ENCODE data around the gene PHETA2. TPM values are rescaled to one million over a fixed set of nuclear protein-coding genes. Genes with fewer than 3 reads are reported as not detected.

PHETA2 gene
- total and polyA plus RNA-seq, 8 donors: 11.2 to 20.4 (median 16.5) TPM

DNA sequence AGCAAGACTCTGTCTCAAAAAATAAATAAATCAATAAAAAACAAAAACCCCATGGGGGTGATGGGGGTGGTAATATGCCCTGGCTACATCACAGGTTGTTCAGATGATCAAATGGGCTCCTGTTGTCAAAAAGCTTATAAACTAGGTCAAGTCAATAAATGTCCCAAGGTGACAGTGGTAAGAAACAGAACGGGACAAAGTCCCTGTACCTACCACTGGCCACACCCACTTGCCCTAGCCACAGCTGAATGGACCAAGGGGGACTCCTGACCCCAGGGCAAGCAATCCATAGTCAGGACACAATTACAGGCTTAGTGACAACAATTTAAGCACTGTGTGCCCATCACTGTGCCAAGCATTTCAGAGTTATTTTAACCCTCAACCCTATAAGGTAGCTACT is 9.4 kb upstream of the PHETA2 start:
- intact Hi-C loops (cut with DNase I): no loop called here
- no peaks in the 10 kb centered on the region for H3K9me3 ChIP-seq
- H3K27ac ChIP-seq: no peak overlapping the region
- no peak for DNase-seq
- no peaks in the 10 kb centered on the region for H3K27me3 ChIP-seq
- H3K4me3 ChIP-seq: no peak overlapping the region
- H3K4me1 ChIP-seq: peaks cover 2 to 11% of the 10 kb centered on the region in 2 donors
- peaks cover 0 to 86% of the 10 kb centered on the region in 2 donors for H3K36me3 ChIP-seq
- ATAC-seq: no peak
- TF ChIP-seq, protein P1, sequence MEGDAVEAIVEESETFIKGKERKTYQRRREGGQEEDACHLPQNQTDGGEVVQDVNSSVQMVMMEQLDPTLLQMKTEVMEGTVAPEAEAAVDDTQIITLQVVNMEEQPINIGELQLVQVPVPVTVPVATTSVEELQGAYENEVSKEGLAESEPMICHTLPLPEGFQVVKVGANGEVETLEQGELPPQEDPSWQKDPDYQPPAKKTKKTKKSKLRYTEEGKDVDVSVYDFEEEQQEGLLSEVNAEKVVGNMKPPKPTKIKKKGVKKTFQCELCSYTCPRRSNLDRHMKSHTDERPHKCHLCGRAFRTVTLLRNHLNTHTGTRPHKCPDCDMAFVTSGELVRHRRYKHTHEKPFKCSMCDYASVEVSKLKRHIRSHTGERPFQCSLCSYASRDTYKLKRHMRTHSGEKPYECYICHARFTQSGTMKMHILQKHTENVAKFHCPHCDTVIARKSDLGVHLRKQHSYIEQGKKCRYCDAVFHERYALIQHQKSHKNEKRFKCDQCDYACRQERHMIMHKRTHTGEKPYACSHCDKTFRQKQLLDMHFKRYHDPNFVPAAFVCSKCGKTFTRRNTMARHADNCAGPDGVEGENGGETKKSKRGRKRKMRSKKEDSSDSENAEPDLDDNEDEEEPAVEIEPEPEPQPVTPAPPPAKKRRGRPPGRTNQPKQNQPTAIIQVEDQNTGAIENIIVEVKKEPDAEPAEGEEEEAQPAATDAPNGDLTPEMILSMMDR (IDR thresholded peaks at IDR 0.05): no peak

DNA sequence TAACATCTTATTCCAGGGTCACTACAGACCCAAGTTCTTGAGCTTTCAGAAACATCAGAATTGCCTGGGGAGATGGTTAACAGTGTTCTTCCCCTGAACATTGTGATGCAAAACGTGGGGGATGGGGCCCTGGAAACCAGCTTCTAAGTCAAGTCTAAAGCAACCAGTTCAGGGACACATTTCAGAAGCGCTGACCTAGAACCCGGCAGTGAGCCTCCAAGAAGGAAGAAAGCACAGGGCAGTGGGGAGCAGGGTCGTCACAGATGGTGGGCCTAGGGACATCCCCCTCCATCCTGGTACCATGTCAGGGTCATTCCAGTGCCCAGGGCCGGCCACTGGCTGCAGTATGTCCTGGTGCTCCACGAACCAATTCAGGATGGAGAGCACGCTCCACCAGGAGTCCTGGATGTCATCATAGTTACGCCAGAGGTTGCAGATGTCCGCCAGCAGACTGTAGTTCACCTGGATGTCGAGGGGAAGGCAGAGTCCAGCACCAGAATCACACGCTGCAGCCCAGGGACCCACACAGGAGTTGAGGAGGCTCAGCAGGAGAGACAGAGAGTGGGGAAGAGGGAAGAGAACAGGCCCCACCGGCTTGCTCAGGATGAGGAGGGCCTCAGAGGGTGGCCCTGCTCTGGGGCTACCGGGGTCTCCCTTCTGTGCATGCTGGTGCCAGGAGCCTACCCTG is 8.5 kb upstream of the PHETA2 start:
- intact Hi-C loops (cut with DNase I): no loop called here
- Histone ChIP-seq H3K4me3 (no peak overlapping the region), H3K27ac (no peak overlapping the region), H3K4me1 (peaks cover 6 to 17% of the 10 kb centered on the region in 2 donors), H3K27me3 (no peaks in the 10 kb centered on the region), H3K9me3 (no peaks in the 10 kb centered on the region), H3K36me3 (peaks cover 0 to 76% of the 10 kb centered on the region in 2 donors)
- TF ChIP-seq, protein P1 (IDR thresholded peaks at IDR 0.05): no peak
- DNase-seq (peak in 1 of 4 donors; percentile 33), ATAC-seq (no peak)

DNA sequence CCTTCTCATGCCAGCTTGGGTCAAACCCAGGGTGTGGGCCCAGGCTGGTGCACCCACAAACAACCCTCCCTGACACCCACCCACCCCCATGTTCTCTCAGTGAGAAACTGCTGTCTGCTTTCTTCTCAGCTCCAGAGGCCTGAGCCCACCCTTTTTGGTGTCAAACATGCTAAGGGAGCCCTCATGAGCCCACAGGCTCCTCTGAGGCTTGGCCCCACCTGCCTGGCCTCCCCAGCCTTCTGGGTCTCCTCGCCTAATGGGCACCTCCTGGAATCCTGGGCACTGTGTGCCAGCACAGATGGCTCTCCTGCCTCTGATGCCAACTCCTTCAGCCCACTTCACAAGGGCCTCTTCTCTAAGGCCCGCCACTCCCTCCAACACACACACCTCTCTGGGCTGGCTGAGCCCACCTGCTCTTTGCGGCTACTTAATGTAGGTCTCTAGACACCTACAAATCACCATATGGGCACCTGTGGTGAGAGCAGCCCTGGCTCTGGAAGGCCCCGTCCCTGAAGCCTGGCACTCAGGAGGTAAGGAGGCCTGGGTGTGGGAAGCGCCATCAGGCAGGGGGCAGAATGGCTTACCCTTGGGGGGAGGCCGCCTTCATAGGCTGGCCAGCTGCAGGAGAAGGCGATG is 7.8 kb upstream of the PHETA2 start:
- H3K9me3 ChIP-seq: no peaks in the 10 kb centered on the region
- H3K27ac ChIP-seq: no peak overlapping the region
- ATAC-seq (no peak), DNase-seq (peak in 1 of 4 donors; percentile 45)
- H3K36me3 ChIP-seq: peaks cover 0 to 70% of the 10 kb centered on the region in 2 donors
- H3K4me3 ChIP-seq: no peak overlapping the region
- no peaks in the 10 kb centered on the region for H3K27me3 ChIP-seq
- H3K4me1 ChIP-seq: peaks cover 9 to 22% of the 10 kb centered on the region in 2 donors
- TF ChIP-seq, protein P1 (IDR thresholded peaks at IDR 0.05): no peak
- intact Hi-C loops (cut with DNase I): no loop called here

DNA sequence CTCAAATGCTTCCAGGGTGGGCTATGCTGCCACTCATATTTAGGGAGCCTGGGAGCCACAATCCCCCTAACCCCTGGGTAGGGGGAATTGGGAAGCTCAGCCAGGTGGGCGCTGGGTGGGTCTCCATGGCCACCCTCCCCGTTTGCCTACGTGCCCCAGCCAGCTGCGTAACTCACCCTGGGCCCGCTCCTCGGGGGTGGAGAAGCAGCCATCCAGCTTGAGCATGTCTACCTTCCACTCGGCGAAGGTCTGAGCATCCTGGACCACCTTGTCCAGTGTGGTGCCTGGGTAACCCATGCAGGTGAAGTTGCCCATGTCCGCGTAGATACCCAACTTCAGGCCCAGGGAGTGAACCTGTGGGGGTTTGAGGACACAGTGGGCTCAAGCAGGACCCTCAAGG is 7.1 kb upstream of the PHETA2 start:
- Histone ChIP-seq H3K4me1 (peaks cover 13 to 28% of the 10 kb centered on the region in 2 donors), H3K9me3 (no peaks in the 10 kb centered on the region), H3K27me3 (no peaks in the 10 kb centered on the region), H3K36me3 (peaks cover 0 to 63% of the 10 kb centered on the region in 2 donors), H3K27ac (no peak overlapping the region), H3K4me3 (no peak overlapping the region)
- ATAC-seq (no peak), DNase-seq (peak in 1 of 4 donors; percentile 70)
- TF ChIP-seq, protein P1 (IDR thresholded peaks at IDR 0.05): no peak
- intact Hi-C loops (cut with DNase I): no loop called here

DNA sequence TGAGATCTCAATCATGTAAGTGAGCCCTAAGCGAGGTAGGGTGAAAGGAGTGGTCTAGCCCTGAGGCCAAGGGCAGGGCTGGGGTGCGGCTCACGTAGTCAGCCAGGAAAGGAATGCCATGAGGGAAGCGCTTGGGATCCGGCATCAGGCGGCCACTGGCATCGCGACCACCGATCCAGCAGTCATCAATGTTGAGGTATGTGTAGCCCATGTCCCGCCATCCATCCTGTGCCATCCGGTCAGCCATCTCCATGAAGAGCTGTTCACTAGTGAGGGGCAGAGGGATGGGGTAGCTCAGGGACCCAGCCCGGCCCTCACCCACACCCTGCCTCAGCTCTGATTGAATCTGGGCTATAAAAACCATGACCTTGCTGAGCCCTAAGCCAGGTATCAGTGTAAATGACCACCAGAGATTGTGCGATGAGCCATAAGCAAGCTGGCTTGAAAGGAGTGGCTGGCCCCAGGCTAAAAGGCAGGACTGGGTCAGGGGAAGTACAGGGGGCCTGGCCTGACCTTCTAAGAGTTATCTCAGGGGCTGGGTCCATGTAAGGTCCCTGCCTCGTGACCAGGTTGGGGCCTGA is 6.3 kb upstream of the PHETA2 start:
- DNase-seq (peak in 1 of 4 donors; percentile 75), ATAC-seq (no peak)
- intact Hi-C loops (cut with DNase I): no loop called here
- TF ChIP-seq, protein P1 (IDR thresholded peaks at IDR 0.05): no peak
- Histone ChIP-seq H3K27ac (no peak overlapping the region), H3K36me3 (peaks cover 0 to 55% of the 10 kb centered on the region in 2 donors), H3K27me3 (no peaks in the 10 kb centered on the region), H3K9me3 (no peaks in the 10 kb centered on the region), H3K4me3 (no peak overlapping the region), H3K4me1 (peaks cover 13 to 32% of the 10 kb centered on the region in 2 donors)

Data from left lung (tissue), 10 donors.